ENCODE results near the gene CYP26C1.

Gene CYP26C1

GRCh38 chr10:93074147-93074596 lies 13.6 kb downstream of the CYP26C1 start (continued):
- TF ChIP-seq, protein P1, sequence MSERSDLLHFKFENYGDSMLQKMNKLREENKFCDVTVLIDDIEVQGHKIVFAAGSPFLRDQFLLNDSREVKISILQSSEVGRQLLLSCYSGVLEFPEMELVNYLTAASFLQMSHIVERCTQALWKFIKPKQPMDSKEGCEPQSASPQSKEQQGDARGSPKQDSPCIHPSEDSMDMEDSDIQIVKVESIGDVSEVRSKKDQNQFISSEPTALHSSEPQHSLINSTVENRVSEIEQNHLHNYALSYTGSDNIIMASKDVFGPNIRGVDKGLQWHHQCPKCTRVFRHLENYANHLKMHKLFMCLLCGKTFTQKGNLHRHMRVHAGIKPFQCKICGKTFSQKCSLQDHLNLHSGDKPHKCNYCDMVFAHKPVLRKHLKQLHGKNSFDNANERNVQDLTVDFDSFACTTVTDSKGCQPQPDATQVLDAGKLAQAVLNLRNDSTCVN (tag by site-specific recombination; optimal IDR thresholded peaks at IDR 0.05), result peak; percentile 28
- peak; percentile 82 for TF ChIP-seq CTCF (tag by site-specific recombination; IDR thresholded peaks at IDR 0.05)

- no peak for TF ChIP-seq BCL11B (tag by site-specific recombination; IDR thresholded peaks at IDR 0.05; ENCODE audit: low read depth)
- 0 out of 2 replicates have a peak, but pooled peaks have one; percentile 11 for TF ChIP-seq ZNF140 (tag by site-specific recombination; IDR thresholded peaks at IDR 0.05)
- peak overlapping the region; percentile 52 for H3K4me3 ChIP-seq (ENCODE audit: low read depth, low read length)
- no peaks in the 10 kb centered on the region for H3K9me3 ChIP-seq (ENCODE audit: control insufficient read depth, insufficient read depth, low read depth, low read length)
- no peak overlapping the region for H3K27ac ChIP-seq (ENCODE audit: extremely low read depth, low read depth, low read length)
- H3K4me1 ChIP-seq (ENCODE audit: control insufficient read depth, insufficient read depth, low read length), result no peaks in the 10 kb centered on the region; the same call in none of the 2 replicates
- POLR2A ChIA-PET, result no interaction called here
- H3K36me3 ChIP-seq (ENCODE audit: control insufficient read depth in 2 of 2, insufficient read depth in 1 of 2, low read length in 2 of 2), result no peaks in the 10 kb centered on the region
- CTCF ChIA-PET, result interaction anchor here (0.6 to 3.0 kb wide), 8 partner anchors 10 to 411 kb away, joined by 3 to 10 read pairs (median 3); no protein-coding TSS in a partner anchor
These were observed 14.2 kb downstream of the CYP26C1 start for GRCh38 chr10:93074597-93075368.

GRCh38 chr10:93075369-93076221 lies 15.0 kb downstream of the CYP26C1 start:
- H3K27ac ChIP-seq (ENCODE audit: extremely low read depth, low read depth, low read length), result no peak overlapping the region
- ChIA-PET CTCF (interaction anchor here (0.8 to 3.1 kb wide), 9 partner anchors 8 to 282 kb away, joined by 3 to 17 read pairs (median 3); no protein-coding TSS in a partner anchor), POLR2A (no interaction called here)
- H3K4me1 ChIP-seq (ENCODE audit: control insufficient read depth, insufficient read depth, low read length), result no peaks in the 10 kb centered on the region; the same call in none of the 2 replicates
- H3K36me3 ChIP-seq (ENCODE audit: control insufficient read depth in 2 of 2, insufficient read depth in 1 of 2, low read length in 2 of 2), result no peaks in the 10 kb centered on the region
- no peaks in the 10 kb centered on the region for H3K9me3 ChIP-seq (ENCODE audit: control insufficient read depth, insufficient read depth, low read depth, low read length)
- TF ChIP-seq ZNF324 (tag by site-specific recombination; IDR thresholded peaks at IDR 0.05), result no peak
- TF ChIP-seq OSR2 (tag by site-specific recombination; IDR thresholded peaks at IDR 0.05), result no peak
- TF ChIP-seq ZNF776 (tag by site-specific recombination; IDR thresholded peaks at IDR 0.05; ENCODE audit: borderline replicate concordance), result no peak
- no peak for TF ChIP-seq ZXDB (tag by site-specific recombination; IDR thresholded peaks at IDR 0.05)
- TF ChIP-seq, protein P2, sequence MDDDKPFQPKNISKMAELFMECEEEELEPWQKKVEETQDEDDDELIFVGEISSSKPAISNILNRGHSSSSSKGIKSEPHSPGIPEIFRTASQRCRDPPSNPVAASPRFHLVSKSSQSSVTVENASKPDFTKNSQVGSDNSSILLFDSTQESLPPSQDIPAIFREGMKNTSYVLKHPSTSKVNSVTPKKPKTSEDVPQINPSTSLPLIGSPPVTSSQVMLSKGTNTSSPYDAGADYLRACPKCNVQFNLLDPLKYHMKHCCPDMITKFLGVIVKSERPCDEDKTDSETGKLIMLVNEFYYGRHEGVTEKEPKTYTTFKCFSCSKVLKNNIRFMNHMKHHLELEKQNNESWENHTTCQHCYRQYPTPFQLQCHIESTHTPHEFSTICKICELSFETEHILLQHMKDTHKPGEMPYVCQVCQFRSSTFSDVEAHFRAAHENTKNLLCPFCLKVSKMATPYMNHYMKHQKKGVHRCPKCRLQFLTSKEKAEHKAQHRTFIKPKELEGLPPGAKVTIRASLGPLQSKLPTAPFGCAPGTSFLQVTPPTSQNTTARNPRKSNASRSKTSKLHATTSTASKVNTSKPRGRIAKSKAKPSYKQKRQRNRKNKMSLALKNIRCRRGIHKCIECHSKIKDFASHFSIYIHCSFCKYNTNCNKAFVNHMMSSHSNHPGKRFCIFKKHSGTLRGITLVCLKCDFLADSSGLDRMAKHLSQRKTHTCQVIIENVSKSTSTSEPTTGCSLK (tag by site-specific recombination; IDR thresholded peaks at IDR 0.05), result no peak
- no peak for TF ChIP-seq MZF1 (tag by site-specific recombination; IDR thresholded peaks at IDR 0.05; ENCODE audit: borderline replicate concordance)
- no peak for TF ChIP-seq ZNF24 (tag by site-specific recombination; IDR thresholded peaks at IDR 0.05)
- no peak for TF ChIP-seq ZBTB48 (tag by site-specific recombination; IDR thresholded peaks at IDR 0.05)
- no peak for TF ChIP-seq ZNF660 (tag by site-specific recombination; IDR thresholded peaks at IDR 0.05)
- TF ChIP-seq ZNF837 (tag by site-specific recombination; IDR thresholded peaks at IDR 0.05), result no peak
- no peak for TF ChIP-seq ZNF16 (tag by site-specific recombination; IDR thresholded peaks at IDR 0.05; ENCODE audit: low read depth)
- TF ChIP-seq, protein P3, sequence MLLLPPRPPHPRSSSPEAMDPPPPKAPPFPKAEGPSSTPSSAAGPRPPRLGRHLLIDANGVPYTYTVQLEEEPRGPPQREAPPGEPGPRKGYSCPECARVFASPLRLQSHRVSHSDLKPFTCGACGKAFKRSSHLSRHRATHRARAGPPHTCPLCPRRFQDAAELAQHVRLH (tag by site-specific recombination; IDR thresholded peaks at IDR 0.05), result no peak
- TF ChIP-seq ZNF610 (tag by site-specific recombination; IDR thresholded peaks at IDR 0.05; ENCODE audit: borderline replicate concordance), result no peak
- no peak overlapping the region; the same call in 1 of the 2 replicates for H3K4me3 ChIP-seq (ENCODE audit: low read depth, low read length)
